Measurements from ENCODE around the gene OR5V1.

DNA sequence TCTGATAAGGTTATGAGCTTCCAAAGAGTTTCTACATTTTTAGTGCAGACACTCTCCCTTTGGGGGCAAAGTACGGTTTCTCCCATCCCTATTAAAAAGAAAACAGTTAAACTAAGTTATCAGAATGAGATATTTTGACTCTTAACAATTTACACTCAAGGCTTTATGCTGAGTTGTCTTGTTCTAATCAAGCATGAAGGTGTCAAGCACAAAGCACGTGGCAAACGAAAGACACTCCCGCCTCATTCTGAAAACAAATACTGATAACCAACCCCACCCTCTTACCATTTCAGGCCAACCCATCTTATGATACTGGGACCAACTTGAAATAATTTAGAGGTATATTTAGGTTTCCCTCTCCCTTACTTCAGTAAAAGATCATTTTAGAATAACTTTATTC is 42.9 kb downstream of the OR5V1 start:
- TF ChIP-seq ZFP3 (CRISPR knock-in tag; IDR thresholded peaks at IDR 0.05): no peak
- no peak for TF ChIP-seq POU6F1 (CRISPR knock-in tag; IDR thresholded peaks at IDR 0.05; ENCODE audit: borderline replicate concordance, low read depth)
- TF ChIP-seq TSHZ2 (CRISPR knock-in tag; IDR thresholded peaks at IDR 0.05): no peak
- no peak for TF ChIP-seq ARNTL (CRISPR knock-in tag; IDR thresholded peaks at IDR 0.05; ENCODE audit: borderline replicate concordance, low read depth)
- TF ChIP-seq ZNF8 (CRISPR knock-in tag; IDR thresholded peaks at IDR 0.05): no peak
- no peak for TF ChIP-seq RARB (CRISPR knock-in tag; IDR thresholded peaks at IDR 0.05)
- TF ChIP-seq, protein P1, sequence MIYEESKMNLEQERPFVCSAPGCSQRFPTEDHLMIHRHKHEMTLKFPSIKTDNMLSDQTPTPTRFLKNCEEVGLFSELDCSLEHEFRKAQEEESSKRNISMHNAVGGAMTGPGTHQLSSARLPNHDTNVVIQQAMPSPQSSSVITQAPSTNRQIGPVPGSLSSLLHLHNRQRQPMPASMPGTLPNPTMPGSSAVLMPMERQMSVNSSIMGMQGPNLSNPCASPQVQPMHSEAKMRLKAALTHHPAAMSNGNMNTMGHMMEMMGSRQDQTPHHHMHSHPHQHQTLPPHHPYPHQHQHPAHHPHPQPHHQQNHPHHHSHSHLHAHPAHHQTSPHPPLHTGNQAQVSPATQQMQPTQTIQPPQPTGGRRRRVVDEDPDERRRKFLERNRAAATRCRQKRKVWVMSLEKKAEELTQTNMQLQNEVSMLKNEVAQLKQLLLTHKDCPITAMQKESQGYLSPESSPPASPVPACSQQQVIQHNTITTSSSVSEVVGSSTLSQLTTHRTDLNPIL (CRISPR knock-in tag; IDR thresholded peaks at IDR 0.05; ENCODE audit: low read depth): no peak
- no peak for TF ChIP-seq SNAI2 (CRISPR knock-in tag; IDR thresholded peaks at IDR 0.05)
- no peak for TF ChIP-seq ZFP30 (CRISPR knock-in tag; IDR thresholded peaks at IDR 0.05)
- no peak for TF ChIP-seq GLIS3 (CRISPR knock-in tag; IDR thresholded peaks at IDR 0.05)
- no peak for TF ChIP-seq BACH2 (CRISPR knock-in tag; IDR thresholded peaks at IDR 0.05; ENCODE audit: borderline replicate concordance)
